SU-DHL-6 (cell line): ENCODE results near the gene MPI.

Experiments used
- H2AFZ ChIP-seq: fragments of 200-600 bp; sonication (generic); 2 replicates; pipeline ENCODE4 v1.6.1; 2014; ENCODE audit warnings: low read depth, mild to moderate bottlenecking, moderate library complexity, mixed read lengths, antibody characterized with exemption, low read length; ENCODE audit not compliant: severe bottlenecking
- H3F3A ChIP-seq: fragments of 200-600 bp; shearing (Covaris generic); 2 replicates; pipeline ENCODE4 v1.6.0; 2016; ENCODE audit warnings: antibody characterized with exemption, mild to moderate bottlenecking; ENCODE audit not compliant: insufficient read depth
- H3K27ac ChIP-seq: fragments of 200-600 bp; sonication (generic); 2 replicates; pipeline ENCODE4 v1.5.1; 2016; ENCODE audit warnings: low read depth, mild to moderate bottlenecking, low read length, moderate library complexity, mixed read lengths
- H3K27me3 ChIP-seq: fragments of 200-600 bp; sonication (generic), shearing (Covaris generic); 2 replicates; pipeline ENCODE4 v1.6.0; 2014; ENCODE audit warnings: mild to moderate bottlenecking, low read length
- H3K36me3 ChIP-seq: fragments of 200-600 bp; sonication (generic); 2 replicates; pipeline ENCODE4 v1.6.1; 2014; ENCODE audit warnings: mild to moderate bottlenecking, low read length, mixed read lengths
- H3K4me2 ChIP-seq: fragments of 300-600, 200-600 bp; shearing (Covaris generic), sonication (generic); 2 replicates; pipeline ENCODE4 v1.6.0; 2014; ENCODE audit warnings: low read length, low read depth, mild to moderate bottlenecking; ENCODE audit not compliant: poor library complexity, severe bottlenecking
- H3K4me3 ChIP-seq: fragments of 200-600 bp; sonication (generic); 2 replicates; pipeline ENCODE4 v1.5.1; 2014; ENCODE audit warnings: antibody characterized with exemption, low read length, mild to moderate bottlenecking, mixed read lengths; ENCODE audit not compliant: insufficient read depth, poor library complexity, severe bottlenecking
- H3K79me2 ChIP-seq: fragments of 200-600 bp; sonication (generic); 2 replicates; pipeline ENCODE4 v1.6.1; 2014; ENCODE audit warnings: mild to moderate bottlenecking, low read length, moderate library complexity; ENCODE audit not compliant: insufficient read depth
- H3K9ac ChIP-seq: fragments of 200-600 bp; sonication (generic); 2 replicates; pipeline ENCODE4 v1.7.0; 2014; ENCODE audit warnings: mild to moderate bottlenecking, low read length
- H3K9me2 ChIP-seq: fragments of 200-600 bp; sonication (generic); replicated peaks from 2 replicates; pipeline ENCODE4 v1.6.1; 2014; ENCODE audit warnings: low read length; ENCODE audit not compliant: insufficient read depth
- H3K9me3 ChIP-seq: fragments of 200-600 bp; sonication (generic); 2 replicates; pipeline ENCODE4 v1.6.1; 2014; ENCODE audit warnings: low read length, mixed read lengths; ENCODE audit not compliant: insufficient read depth
- H4K20me1 ChIP-seq: fragments of 200-600 bp; sonication (generic); 2 replicates; pipeline ENCODE4 v1.6.1; 2014; ENCODE audit warnings: low read depth, mild to moderate bottlenecking, antibody characterized with exemption, low read length, moderate library complexity, mixed read lengths
- EZH2phosphoT487 ChIP-seq: fragments of 200-600 bp; sonication (generic), shearing (Covaris generic); conservative IDR thresholded peaks from 2 replicates; pipeline ENCODE4 v1.6.1; 2018; ENCODE audit warnings: mild to moderate bottlenecking, antibody characterized with exemption, low read length, moderate library complexity, mixed read lengths
- TF ChIP-seq, protein P1 (sequence below): fragments of 200-600 bp; sonication (generic); IDR thresholded peaks from one replicate; pipeline ENCODE4 v1.5.1; 2017; ENCODE audit warnings: antibody characterized with exemption, mild to moderate bottlenecking, low read length, moderate library complexity; ENCODE audit not compliant: insufficient read depth, poor library complexity, severe bottlenecking

Gene MPI

DNA sequence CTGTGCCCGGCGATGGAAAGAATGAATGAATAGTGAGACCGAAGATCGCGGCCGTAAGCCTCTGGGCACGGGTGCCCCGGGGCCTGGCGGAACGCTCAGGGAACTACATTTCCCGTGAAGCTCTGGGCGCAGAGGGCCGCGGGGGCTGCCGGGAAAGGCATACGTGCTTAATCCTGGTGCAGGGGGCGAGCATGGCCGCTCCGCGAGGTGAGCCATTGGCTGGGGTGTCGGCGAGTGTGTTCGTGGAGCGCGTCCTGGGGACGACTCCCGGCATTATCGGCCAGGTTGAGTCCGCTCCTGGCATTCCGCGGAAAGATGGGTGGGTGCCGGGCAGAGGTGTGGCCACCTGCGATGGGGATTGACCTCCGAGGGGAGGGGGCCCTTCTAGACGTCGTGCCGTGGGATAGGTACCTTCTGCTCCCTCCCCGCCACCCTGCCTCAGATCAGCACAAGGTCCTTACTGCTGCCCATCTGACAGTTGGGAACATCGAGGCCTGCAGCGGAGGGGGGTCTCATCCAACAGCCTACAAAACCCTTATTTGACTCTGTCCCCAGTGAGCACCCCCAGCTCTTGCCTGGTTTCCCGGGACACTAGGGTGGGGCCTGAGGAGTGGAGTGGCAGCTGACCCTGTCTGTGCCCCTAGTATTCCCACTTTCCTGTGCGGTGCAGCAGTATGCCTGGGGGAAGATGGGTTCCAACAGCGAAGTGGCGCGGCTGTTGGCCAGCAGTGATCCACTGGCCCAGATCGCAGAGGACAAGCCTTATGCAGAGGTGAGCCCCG, at the start of gene MPI:
Gene MPI (plus strand): TSS at position 160 of the 782 bp plus-strand sequence. CDS start 32 bp downstream, at position 192.
- H3K9me2 ChIP-seq, result no peaks in the 10 kb centered on the region
- H3K4me3 ChIP-seq, result peak within 1 kb of the TSS; percentile 73
- H3K79me2 ChIP-seq, result peaks cover 4% of the 10 kb centered on the region; the same call in 1 of the 2 replicates
- no peak within 1 kb of the TSS; the same call in 1 of the 2 replicates for H3K27ac ChIP-seq
- H3K4me2 ChIP-seq, result peak within 1 kb of the TSS; percentile 79
- no peaks in the 10 kb centered on the region for H3F3A ChIP-seq
- peak within 1 kb of the TSS; percentile 75 for H3K9ac ChIP-seq
- no peaks in the 10 kb centered on the region for H4K20me1 ChIP-seq
- H3K27me3 ChIP-seq, result no peaks in the 10 kb centered on the region
- H3K9me3 ChIP-seq, result no peaks in the 10 kb centered on the region
- peak within 1 kb of the TSS; percentile 88 for H2AFZ ChIP-seq
- no peaks in the 10 kb centered on the region for H3K36me3 ChIP-seq
- TF ChIP-seq EZH2phosphoT487, result no peak
- TF ChIP-seq, protein P1, sequence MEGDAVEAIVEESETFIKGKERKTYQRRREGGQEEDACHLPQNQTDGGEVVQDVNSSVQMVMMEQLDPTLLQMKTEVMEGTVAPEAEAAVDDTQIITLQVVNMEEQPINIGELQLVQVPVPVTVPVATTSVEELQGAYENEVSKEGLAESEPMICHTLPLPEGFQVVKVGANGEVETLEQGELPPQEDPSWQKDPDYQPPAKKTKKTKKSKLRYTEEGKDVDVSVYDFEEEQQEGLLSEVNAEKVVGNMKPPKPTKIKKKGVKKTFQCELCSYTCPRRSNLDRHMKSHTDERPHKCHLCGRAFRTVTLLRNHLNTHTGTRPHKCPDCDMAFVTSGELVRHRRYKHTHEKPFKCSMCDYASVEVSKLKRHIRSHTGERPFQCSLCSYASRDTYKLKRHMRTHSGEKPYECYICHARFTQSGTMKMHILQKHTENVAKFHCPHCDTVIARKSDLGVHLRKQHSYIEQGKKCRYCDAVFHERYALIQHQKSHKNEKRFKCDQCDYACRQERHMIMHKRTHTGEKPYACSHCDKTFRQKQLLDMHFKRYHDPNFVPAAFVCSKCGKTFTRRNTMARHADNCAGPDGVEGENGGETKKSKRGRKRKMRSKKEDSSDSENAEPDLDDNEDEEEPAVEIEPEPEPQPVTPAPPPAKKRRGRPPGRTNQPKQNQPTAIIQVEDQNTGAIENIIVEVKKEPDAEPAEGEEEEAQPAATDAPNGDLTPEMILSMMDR, result no peak

DNA sequence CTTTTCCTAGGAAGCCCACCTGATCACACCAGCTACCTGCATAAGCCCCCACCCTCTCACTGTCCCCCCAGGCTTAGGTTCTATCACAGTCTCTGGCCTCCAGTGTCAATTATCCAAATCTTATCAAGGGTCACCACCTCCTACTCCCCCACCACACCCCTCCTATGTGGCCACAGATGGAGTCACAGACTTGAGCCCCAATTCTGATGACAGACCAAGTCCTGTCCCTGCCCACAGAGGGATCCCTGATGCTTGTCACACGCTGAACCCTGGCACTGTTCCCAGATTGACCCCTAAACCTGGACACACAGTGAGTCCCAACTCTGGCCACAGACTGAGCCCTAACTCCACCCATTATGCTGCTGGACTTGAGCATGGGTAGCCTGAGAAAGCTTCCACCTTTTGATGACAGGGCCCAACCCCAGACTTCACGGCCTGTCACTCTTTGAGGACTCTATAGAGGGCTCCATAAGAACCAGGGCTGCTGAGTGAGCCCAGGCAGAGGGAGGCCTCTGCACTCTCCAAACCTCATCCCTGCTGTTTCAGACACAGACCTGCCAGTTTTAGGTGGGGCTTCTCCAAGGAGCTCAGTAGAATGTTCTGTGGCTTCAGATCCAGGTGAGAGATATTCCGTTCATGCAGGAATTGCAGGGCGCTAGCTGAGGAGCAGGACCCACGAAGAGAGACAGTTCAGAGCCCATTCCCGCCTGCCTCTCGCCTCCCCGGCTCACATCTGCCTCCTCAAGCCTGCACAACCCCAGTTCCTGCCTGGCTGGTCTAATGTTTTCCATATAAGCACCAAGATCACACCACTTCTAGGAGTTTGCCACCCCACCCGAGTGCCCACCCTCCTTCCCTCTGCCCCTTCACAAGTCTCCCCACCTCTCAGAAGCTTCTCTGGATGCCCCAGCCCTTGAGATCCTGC, 48.7 kb upstream of the MPI start:
- Histone ChIP-seq H3K9me2 (no peaks in the 10 kb centered on the region), H3K9ac (no peak overlapping the region), H3F3A (peaks cover 20% of the 10 kb centered on the region; the same call in 1 of the 2 replicates), H3K27ac (no peak overlapping the region), H3K27me3 (no peaks in the 10 kb centered on the region), H3K4me2 (peak overlapping the region; percentile 81), H3K9me3 (no peaks in the 10 kb centered on the region), H3K4me3 (no peak overlapping the region), H4K20me1 (no peaks in the 10 kb centered on the region), H3K79me2 (no peaks in the 10 kb centered on the region), H3K36me3 (no peaks in the 10 kb centered on the region), H2AFZ (no peak overlapping the region)
- TF ChIP-seq, protein P1, result no peak
- no peak for TF ChIP-seq EZH2phosphoT487

- H3K9me2 ChIP-seq, result no peaks in the 10 kb centered on the region
- no peak overlapping the region for H2AFZ ChIP-seq
- no peaks in the 10 kb centered on the region for H3K9me3 ChIP-seq
- peak overlapping the region; percentile 81 for H3K4me2 ChIP-seq
- TF ChIP-seq, protein P1, result no peak
- peaks cover 20% of the 10 kb centered on the region; the same call in 1 of the 2 replicates for H3F3A ChIP-seq
- no peaks in the 10 kb centered on the region for H3K79me2 ChIP-seq
- H3K27ac ChIP-seq, result no peak overlapping the region
- H3K4me3 ChIP-seq, result peak overlapping the region; percentile 86
- no peaks in the 10 kb centered on the region for H3K27me3 ChIP-seq
- H3K36me3 ChIP-seq, result no peaks in the 10 kb centered on the region
- H4K20me1 ChIP-seq, result no peaks in the 10 kb centered on the region
- H3K9ac ChIP-seq, result peak overlapping the region; percentile 88
Measured at GRCh38 chr15:74841891-74842373, 47.9 kb upstream of the MPI start.
